Effector memory CD4-positive, alpha-beta T cell (primary cell): ENCODE measurements around the gene NR0B1.

ENCODE experiments used
- DNase-seq, 3 donors: peaks; one replicate each; pipeline ENCODE4 v3.0.0-alpha.2; 2020
- H3K27ac ChIP-seq: 2 replicates; pipeline ENCODE4 v1.7.0; 2013; ENCODE audit warnings: mild to moderate bottlenecking, low read length, moderate library complexity; ENCODE audit not compliant: insufficient read depth, poor library complexity, severe bottlenecking
- H3K27me3 ChIP-seq: replicated peaks from 2 replicates; pipeline ENCODE4 v1.7.0; 2013; ENCODE audit warnings: mild to moderate bottlenecking, low read length; ENCODE audit not compliant: insufficient read depth, control insufficient read depth, poor library complexity, severe bottlenecking
- H3K36me3 ChIP-seq: 2 replicates; pipeline ENCODE4 v1.7.0; 2013; ENCODE audit warnings: mild to moderate bottlenecking, low read length, moderate library complexity; ENCODE audit not compliant: control insufficient read depth, insufficient read depth
- H3K4me1 ChIP-seq: 2 replicates; pipeline ENCODE4 v1.7.0; 2013; ENCODE audit warnings: low read length, mild to moderate bottlenecking; ENCODE audit not compliant: control insufficient read depth, insufficient read depth, poor library complexity, severe bottlenecking
- H3K4me3 ChIP-seq: 2 replicates; pipeline ENCODE4 v1.7.0; 2013; ENCODE audit warnings: low read length, low read depth, mild to moderate bottlenecking; ENCODE audit not compliant: insufficient read depth, poor library complexity, severe bottlenecking
- H3K9me3 ChIP-seq: 2 replicates; pipeline ENCODE4 v1.7.0; 2013; ENCODE audit warnings: mild to moderate bottlenecking, low read length, moderate library complexity; ENCODE audit not compliant: control insufficient read depth
- total RNA-seq, 3 donors: gene quantifications; one replicate each; lab custom pipeline; 2026; lab: John Stamatoyannopoulos, UW

NR0B1 gene
- total RNA-seq, result 0 reads per million in 3 donors

- Histone ChIP-seq H3K4me1 (no peaks in the 10 kb centered on the region), H3K9me3 (no peaks in the 10 kb centered on the region), H3K4me3 (no peak within 1 kb of the TSS), H3K36me3 (no peaks in the 10 kb centered on the region), H3K27ac (no peak within 1 kb of the TSS), H3K27me3 (no peaks in the 10 kb centered on the region)
- DNase-seq, result no peak
These were observed at the start of gene NR0B1 for GRCh38 chrX:30309139-30309571. Gene NR0B1, minus strand, starts transcription at chrX:30309390. Its CDS starts 27 bp downstream, at chrX:30309363.

- no peak for DNase-seq
- no peak overlapping the region for H3K4me3 ChIP-seq
- H3K27ac ChIP-seq, result no peak overlapping the region
- H3K9me3 ChIP-seq, result no peaks in the 10 kb centered on the region
- no peaks in the 10 kb centered on the region for H3K4me1 ChIP-seq
- no peaks in the 10 kb centered on the region for H3K36me3 ChIP-seq
- H3K27me3 ChIP-seq, result no peaks in the 10 kb centered on the region
These were observed 40.8 kb upstream of the NR0B1 start for GRCh38 chrX:30349946-30350345.

GRCh38 chrX:30343206-30343605, 34.0 kb upstream of the NR0B1 start:
- no peak overlapping the region for H3K27ac ChIP-seq
- H3K4me1 ChIP-seq, result no peaks in the 10 kb centered on the region
- H3K9me3 ChIP-seq, result no peaks in the 10 kb centered on the region
- no peak for DNase-seq
- no peaks in the 10 kb centered on the region for H3K27me3 ChIP-seq
- no peak overlapping the region for H3K4me3 ChIP-seq
- no peaks in the 10 kb centered on the region for H3K36me3 ChIP-seq

GRCh38 chrX:30340753-30341152, 31.6 kb upstream of the NR0B1 start:
- no peak overlapping the region for H3K4me3 ChIP-seq
- no peak for DNase-seq
- no peaks in the 10 kb centered on the region for H3K9me3 ChIP-seq
- no peak overlapping the region for H3K27ac ChIP-seq
- no peaks in the 10 kb centered on the region for H3K27me3 ChIP-seq
- H3K36me3 ChIP-seq, result no peaks in the 10 kb centered on the region
- H3K4me1 ChIP-seq, result no peaks in the 10 kb centered on the region

- Histone ChIP-seq H3K27me3 (no peaks in the 10 kb centered on the region), H3K36me3 (no peaks in the 10 kb centered on the region), H3K9me3 (no peaks in the 10 kb centered on the region), H3K27ac (no peak overlapping the region), H3K4me3 (no peak overlapping the region), H3K4me1 (no peaks in the 10 kb centered on the region)
- DNase-seq, result no peak
These were observed 18.6 kb upstream of the NR0B1 start for GRCh38 chrX:30327762-30328161.

- no peak overlapping the region for H3K27ac ChIP-seq
- H3K4me1 ChIP-seq, result no peaks in the 10 kb centered on the region
- DNase-seq, result no peak
- no peaks in the 10 kb centered on the region for H3K9me3 ChIP-seq
- no peak overlapping the region for H3K4me3 ChIP-seq
- H3K36me3 ChIP-seq, result no peaks in the 10 kb centered on the region
- H3K27me3 ChIP-seq, result no peaks in the 10 kb centered on the region
These were observed 8.1 kb upstream of the NR0B1 start for GRCh38 chrX:30317308-30317707.

- Histone ChIP-seq H3K9me3 (no peaks in the 10 kb centered on the region), H3K4me3 (no peak overlapping the region), H3K36me3 (no peaks in the 10 kb centered on the region), H3K27me3 (no peaks in the 10 kb centered on the region), H3K4me1 (no peaks in the 10 kb centered on the region), H3K27ac (no peak overlapping the region)
- no peak for DNase-seq
These were observed 4.1 kb upstream of the NR0B1 start for GRCh38 chrX:30313322-30313721.

GRCh38 chrX:30312858-30313257, 3.7 kb upstream of the NR0B1 start:
- no peaks in the 10 kb centered on the region for H3K36me3 ChIP-seq
- H3K27me3 ChIP-seq, result no peaks in the 10 kb centered on the region
- H3K9me3 ChIP-seq, result no peaks in the 10 kb centered on the region

GRCh38 chrX:30310429-30311206, 1.4 kb upstream of the NR0B1 start:
- DNase-seq, result no peak
- H3K4me1 ChIP-seq, result no peaks in the 10 kb centered on the region
- H3K27me3 ChIP-seq, result no peaks in the 10 kb centered on the region
- H3K9me3 ChIP-seq, result no peaks in the 10 kb centered on the region
- no peak overlapping the region for H3K27ac ChIP-seq
- H3K36me3 ChIP-seq, result no peaks in the 10 kb centered on the region
- H3K4me3 ChIP-seq, result no peak overlapping the region

More at GRCh38 chrX:30312858-30313257, 3.7 kb upstream of the NR0B1 start:
- H3K4me1 ChIP-seq, result no peaks in the 10 kb centered on the region
- no peak for DNase-seq
- H3K27ac ChIP-seq, result no peak overlapping the region
- no peak overlapping the region for H3K4me3 ChIP-seq

- no peak for DNase-seq
- H3K4me1 ChIP-seq, result no peaks in the 10 kb centered on the region
- H3K27ac ChIP-seq, result no peak overlapping the region
- H3K36me3 ChIP-seq, result no peaks in the 10 kb centered on the region
- H3K9me3 ChIP-seq, result no peaks in the 10 kb centered on the region
- no peaks in the 10 kb centered on the region for H3K27me3 ChIP-seq
- H3K4me3 ChIP-seq, result no peak overlapping the region
These were observed 689 bp downstream of the NR0B1 start for GRCh38 chrX:30308263-30309138.
